Endodermal cell (in vitro differentiated cells): ENCODE data around the gene CSNK2A3. TPM values are rescaled to one million over a fixed set of nuclear protein-coding genes. Genes with fewer than 3 reads are reported as not detected.

ENCODE experiments used
- DNase-seq: peaks from one replicate; pipeline ENCODE4 v3.0.0-alpha.2; 2017
- H3K27ac ChIP-seq: 2 replicates; pipeline ENCODE4 v1.5.1; 2013; ENCODE audit warnings: mild to moderate bottlenecking, low read depth, low read length, moderate library complexity
- H3K27me3 ChIP-seq: 2 replicates; pipeline ENCODE4 v1.6.1; 2013; ENCODE audit warnings: mild to moderate bottlenecking, low read length, moderate library complexity; ENCODE audit not compliant: insufficient read depth, control insufficient read depth, poor library complexity, severe bottlenecking
- H3K36me3 ChIP-seq: 2 replicates; pipeline ENCODE4 v1.7.0; 2013; ENCODE audit warnings: mild to moderate bottlenecking, low read length, moderate library complexity; ENCODE audit not compliant: control insufficient read depth, insufficient read depth
- H3K4me1 ChIP-seq: one replicate; pipeline ENCODE4 v1.7.0; 2013; ENCODE audit warnings: low read length; ENCODE audit not compliant: control insufficient read depth, insufficient read depth
- H3K4me3 ChIP-seq: 2 replicates; pipeline ENCODE4 v1.5.1; 2013; ENCODE audit warnings: mild to moderate bottlenecking, low read length, moderate library complexity
- H3K9ac ChIP-seq: 2 replicates; pipeline ENCODE4 v1.6.1; 2013; ENCODE audit warnings: mild to moderate bottlenecking, low read length, moderate library complexity; ENCODE audit not compliant: poor library complexity, severe bottlenecking; ENCODE audit errors: extremely low read depth
- H3K9me3 ChIP-seq: 2 replicates; pipeline ENCODE4 v1.6.1; 2013; ENCODE audit warnings: mild to moderate bottlenecking, low read length, moderate library complexity; ENCODE audit not compliant: control insufficient read depth
- H3K27ac Mint-ChIP-seq: 2 replicates; pipeline ENCODE4 v1.8.0; 2020; ENCODE audit warnings: mixed read lengths
- H3K27me3 Mint-ChIP-seq: 2 replicates; pipeline ENCODE4 v1.8.0; 2021; ENCODE audit warnings: mild to moderate bottlenecking, mixed read lengths; ENCODE audit not compliant: insufficient read depth
- H3K36me3 Mint-ChIP-seq: 2 replicates; pipeline ENCODE4 v1.8.0; 2020; ENCODE audit warnings: low read depth, mixed read lengths
- H3K4me1 Mint-ChIP-seq: 2 replicates; pipeline ENCODE4 v1.8.0; 2020; ENCODE audit warnings: mixed read lengths
- H3K4me3 Mint-ChIP-seq: 2 replicates; pipeline ENCODE4 v1.8.0; 2020; ENCODE audit warnings: mild to moderate bottlenecking, moderate library complexity, mixed read lengths
- H3K9me3 Mint-ChIP-seq: 2 replicates; pipeline ENCODE4 v1.8.0; 2020; ENCODE audit warnings: mild to moderate bottlenecking, mixed read lengths
- CTCF ChIP-seq: fragments of 200-600 bp; sonication (generic); conservative IDR thresholded peaks from 2 replicates; pipeline ENCODE4 v1.5.0; 2021; ENCODE audit warnings: antibody characterized with exemption, mild to moderate bottlenecking
- WGBS, 2 experiments: methylation state at CpG; one replicate each; pipeline versions ENCODE4 v1.1.5 to v1.1.7; 2013; ENCODE audit warnings: missing lambda C conversion rate in 2 of 2, mixed read lengths in 1 of 2; ENCODE audit not compliant: insufficient coverage in 1 of 2, insufficient read length in 1 of 2; 5-methylcytosine and 5-hydroxymethylcytosine counted together
- total RNA-seq, 2 donors: library from RNA; stranded (reverse); fragmentation: NEBNext Ultra II Directional in 1 of 2; extraction: Animal tissue kit (Norgen Biotek cat#: 25700) in 1 of 2; gene quantifications; 2 replicates in 1 of 2; 3 replicates in 1 of 2; pipeline ENCODE4 v1.2.1, GENCODE V29; 2021

CSNK2A3 gene
- total RNA-seq, 2 donors from 2014 or later, result 0.82 to 2.1 TPM

DNA sequence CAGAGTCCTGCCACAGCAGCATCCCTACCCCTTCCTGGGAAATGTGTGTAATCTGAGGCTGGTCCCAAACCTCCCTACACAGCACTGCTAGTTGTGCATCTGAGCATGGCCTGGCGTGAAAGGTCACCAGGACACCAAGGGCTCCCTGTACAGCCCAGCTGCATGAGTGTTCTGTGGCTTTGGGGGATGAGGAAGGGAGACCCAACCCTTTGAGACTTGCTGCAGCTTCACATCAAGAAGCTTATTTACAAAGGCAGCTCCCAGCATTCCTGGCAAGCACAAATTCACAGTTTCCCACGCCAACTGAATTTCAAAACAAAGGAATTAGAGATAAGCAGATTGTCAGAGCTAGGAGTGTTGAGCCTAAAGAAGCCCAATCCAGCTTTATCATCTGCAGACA is 32.2 kb downstream of the CSNK2A3 start:
- peak; percentile 57 for DNase-seq
- 74% methylated on average over 2 of the region's 2 CpGs; no CpG with 5 or more reads in 1 of the 2 experiments for WGBS, 2 experiments
- Mint-ChIP-seq H3K27me3 (peaks cover 3% of the 10 kb centered on the region), H3K4me1 (peaks cover 11% of the 10 kb centered on the region), H3K36me3 (peaks cover 7% of the 10 kb centered on the region), H3K9me3 (peaks cover 5% of the 10 kb centered on the region), H3K27ac (no peak overlapping the region), H3K4me3 (no peak overlapping the region)
- no peak overlapping the region for H3K9ac ChIP-seq
- peaks cover 5% of the 10 kb centered on the region for H3K9me3 ChIP-seq
- H3K4me3 ChIP-seq, result no peak overlapping the region
- no peaks in the 10 kb centered on the region for H3K36me3 ChIP-seq
- H3K4me1 ChIP-seq, result peaks cover 7% of the 10 kb centered on the region
- no peak overlapping the region for H3K27ac ChIP-seq
- H3K27me3 ChIP-seq, result no peaks in the 10 kb centered on the region
- no peak for TF ChIP-seq CTCF

GRCh38 chr11:11318961-11319360 is 34.1 kb downstream of the CSNK2A3 start:
- Mint-ChIP-seq H3K4me1 (peaks cover 11% of the 10 kb centered on the region), H3K36me3 (no peaks in the 10 kb centered on the region), H3K9me3 (peaks cover 5% of the 10 kb centered on the region), H3K27ac (no peak overlapping the region), H3K4me3 (no peak overlapping the region), H3K27me3 (peaks cover 3% of the 10 kb centered on the region)
- WGBS, 2 experiments, result 94 to 97% methylated on average over 4 of the region's 4 CpGs
- H3K4me1 ChIP-seq, result peaks cover 7% of the 10 kb centered on the region
- no peak overlapping the region for H3K4me3 ChIP-seq
- no peak overlapping the region for H3K9ac ChIP-seq
- no peak overlapping the region for H3K27ac ChIP-seq
- peaks cover 5% of the 10 kb centered on the region for H3K9me3 ChIP-seq
- H3K36me3 ChIP-seq, result no peaks in the 10 kb centered on the region
- no peak for TF ChIP-seq CTCF
- DNase-seq, result no peak
- no peaks in the 10 kb centered on the region for H3K27me3 ChIP-seq

DNA sequence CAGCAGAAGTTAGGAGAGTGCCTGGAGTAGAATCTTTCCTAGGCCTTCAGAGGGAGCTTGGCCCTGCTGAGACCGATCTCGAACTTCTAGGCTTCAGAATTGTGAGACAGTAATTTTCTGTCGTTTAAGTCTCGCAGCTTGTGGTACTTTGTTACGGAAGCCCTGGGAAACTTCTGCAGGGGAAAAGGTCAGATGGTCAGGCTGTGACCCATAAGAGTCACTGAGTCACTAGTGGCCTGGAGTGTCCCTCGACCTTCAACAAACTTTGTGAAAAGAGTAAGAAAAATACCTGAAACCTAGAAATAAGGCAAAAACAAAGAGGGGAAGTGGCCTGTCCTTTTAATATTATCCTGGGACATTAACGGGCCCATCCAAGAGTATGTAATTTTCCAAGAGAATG is 34.6 kb downstream of the CSNK2A3 start:
- TF ChIP-seq CTCF, result no peak
- no peaks in the 10 kb centered on the region for H3K27me3 ChIP-seq
- no peaks in the 10 kb centered on the region for H3K36me3 ChIP-seq
- Mint-ChIP-seq H3K27ac (no peak overlapping the region), H3K9me3 (peaks cover 5% of the 10 kb centered on the region), H3K36me3 (no peaks in the 10 kb centered on the region), H3K4me1 (peaks cover 11% of the 10 kb centered on the region), H3K27me3 (peaks cover 3% of the 10 kb centered on the region), H3K4me3 (no peak overlapping the region)
- 93% methylated on average over 7 of the region's 7 CpGs for WGBS, 2 experiments
- peaks cover 5% of the 10 kb centered on the region for H3K9me3 ChIP-seq
- H3K27ac ChIP-seq, result no peak overlapping the region
- no peak overlapping the region for H3K9ac ChIP-seq
- peaks cover 7% of the 10 kb centered on the region for H3K4me1 ChIP-seq
- H3K4me3 ChIP-seq, result no peak overlapping the region
- DNase-seq, result no peak
